ENCODE results near the gene MEAF6. TPM values are rescaled to one million over a fixed set of nuclear protein-coding genes. Genes with fewer than 3 reads are reported as not detected.

MEAF6 gene
- total RNA-seq, 1 experiment from 2014 or later = 72.0 TPM

DNA sequence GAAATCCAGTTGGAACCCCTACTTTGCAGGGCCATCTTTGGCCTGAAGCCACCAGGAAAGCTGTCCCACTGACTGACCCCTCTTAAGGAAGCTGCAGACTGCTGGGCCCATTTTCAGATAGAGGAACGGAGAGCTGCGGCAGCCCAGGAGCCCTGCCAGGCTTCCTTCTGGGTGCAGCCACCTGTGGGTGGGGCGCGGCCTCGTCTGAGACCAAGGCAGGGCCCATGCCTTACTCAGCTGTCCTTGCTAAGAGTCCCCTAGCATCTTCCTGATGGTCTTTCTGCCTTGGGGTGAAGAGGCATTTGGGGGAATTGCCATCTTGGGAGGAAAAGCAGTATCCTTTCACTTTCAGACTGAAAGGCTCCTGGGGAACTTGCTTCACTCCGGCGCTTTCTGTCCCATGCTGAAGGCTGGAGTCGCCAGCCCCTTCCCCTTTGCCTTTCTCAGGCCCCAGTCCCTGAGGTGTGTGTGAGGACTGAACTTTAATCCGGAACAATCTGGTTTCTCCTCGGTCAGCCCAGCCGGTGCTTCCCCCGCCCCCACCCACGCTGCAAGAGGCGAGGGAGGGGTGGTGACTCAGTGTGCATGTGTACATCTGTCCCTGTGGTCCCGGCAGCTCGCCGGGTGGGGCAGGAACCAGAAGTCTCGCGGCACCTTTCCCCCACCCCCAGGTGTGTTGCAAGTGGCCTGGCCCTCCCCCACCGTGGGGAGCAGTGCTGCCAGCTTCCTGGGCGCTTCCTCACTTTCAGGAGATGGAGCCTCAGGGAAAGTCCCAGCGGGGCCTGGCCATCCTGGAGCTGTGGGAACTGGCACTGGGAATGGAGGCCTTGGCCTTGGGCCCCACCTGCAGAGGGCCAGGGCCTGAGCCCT lies 35.1 kb downstream of the MEAF6 start:
- intact Hi-C loops (cut with micrococcal nuclease) = loop anchor here (5.0 to 10.0 kb wide), 4 partner anchors 55 to 325 kb away; partner anchors contain the start of genes C1orf122, CDCA8, GNL2 and YRDC
- TSS peak; percentile 56 for BruUV-seq (replicated peaks)
- Mint-ChIP-seq H3K27me3 (ENCODE audit: insufficient read depth, unreplicated experiment) (no peaks in the 10 kb centered on the region), H3K36me3 (ENCODE audit: insufficient read depth, unreplicated experiment) (peaks cover 95% of the 10 kb centered on the region), H3K4me1 (ENCODE audit: insufficient read depth, unreplicated experiment) (peaks cover 37% of the 10 kb centered on the region), H3K4me3 (ENCODE audit: unreplicated experiment) (peak overlapping the region; percentile 89), H3K27ac (ENCODE audit: low read depth, unreplicated experiment) (peak overlapping the region; percentile 93), H3K9me3 (ENCODE audit: unreplicated experiment) (no peaks in the 10 kb centered on the region)
- TF ChIP-seq, protein P1, sequence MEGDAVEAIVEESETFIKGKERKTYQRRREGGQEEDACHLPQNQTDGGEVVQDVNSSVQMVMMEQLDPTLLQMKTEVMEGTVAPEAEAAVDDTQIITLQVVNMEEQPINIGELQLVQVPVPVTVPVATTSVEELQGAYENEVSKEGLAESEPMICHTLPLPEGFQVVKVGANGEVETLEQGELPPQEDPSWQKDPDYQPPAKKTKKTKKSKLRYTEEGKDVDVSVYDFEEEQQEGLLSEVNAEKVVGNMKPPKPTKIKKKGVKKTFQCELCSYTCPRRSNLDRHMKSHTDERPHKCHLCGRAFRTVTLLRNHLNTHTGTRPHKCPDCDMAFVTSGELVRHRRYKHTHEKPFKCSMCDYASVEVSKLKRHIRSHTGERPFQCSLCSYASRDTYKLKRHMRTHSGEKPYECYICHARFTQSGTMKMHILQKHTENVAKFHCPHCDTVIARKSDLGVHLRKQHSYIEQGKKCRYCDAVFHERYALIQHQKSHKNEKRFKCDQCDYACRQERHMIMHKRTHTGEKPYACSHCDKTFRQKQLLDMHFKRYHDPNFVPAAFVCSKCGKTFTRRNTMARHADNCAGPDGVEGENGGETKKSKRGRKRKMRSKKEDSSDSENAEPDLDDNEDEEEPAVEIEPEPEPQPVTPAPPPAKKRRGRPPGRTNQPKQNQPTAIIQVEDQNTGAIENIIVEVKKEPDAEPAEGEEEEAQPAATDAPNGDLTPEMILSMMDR (IDR thresholded peaks at IDR 0.05; ENCODE audit: unreplicated experiment) = no peak
- peak; percentile 99 for DNase-seq (ENCODE audit: unreplicated experiment)
- ChIA-PET CTCF (interaction anchor here (0.6 to 10.4 kb wide), 11 partner anchors 9 to 904 kb away, joined by 3 to 144 read pairs (median 5); partner anchors contain the start of gene MEAF6), POLR2A (interaction anchor here (0.6 to 10.2 kb wide), 23 partner anchors 7 to 1015 kb away, joined by 3 to 159 read pairs (median 5); partner anchors contain the start of genes C1orf122, CDCA8, GNL2 and MEAF6)

DNA sequence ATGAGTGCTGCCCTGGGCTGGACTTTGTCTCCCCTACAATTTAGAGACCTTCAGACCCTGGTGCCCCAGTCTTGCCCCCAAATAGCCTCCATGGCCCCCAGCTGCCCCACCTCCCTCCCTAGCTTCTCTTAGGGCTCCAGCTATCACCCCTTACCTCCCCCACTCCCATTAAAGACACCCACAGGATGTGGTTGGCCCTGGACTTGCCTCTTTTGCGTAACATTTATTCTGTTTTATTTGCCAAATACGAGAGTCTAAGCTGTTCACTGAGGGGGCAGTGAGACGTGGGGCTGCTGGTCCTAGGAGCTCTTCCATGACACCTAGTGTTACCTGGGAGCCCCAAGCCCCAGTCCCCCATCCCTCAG lies 35.7 kb downstream of the MEAF6 start:
- Mint-ChIP-seq H3K4me3 (ENCODE audit: unreplicated experiment) (peak overlapping the region; percentile 89), H3K9me3 (ENCODE audit: unreplicated experiment) (no peaks in the 10 kb centered on the region), H3K36me3 (ENCODE audit: insufficient read depth, unreplicated experiment) (peaks cover 89% of the 10 kb centered on the region), H3K4me1 (ENCODE audit: insufficient read depth, unreplicated experiment) (peaks cover 32% of the 10 kb centered on the region), H3K27me3 (ENCODE audit: insufficient read depth, unreplicated experiment) (no peaks in the 10 kb centered on the region), H3K27ac (ENCODE audit: low read depth, unreplicated experiment) (peak overlapping the region; percentile 93)
- intact Hi-C loops (cut with micrococcal nuclease) = loop anchor here (5.0 to 10.0 kb wide), 4 partner anchors 56 to 326 kb away; partner anchors contain the start of genes C1orf122, CDCA8, GNL2 and YRDC
- DNase-seq (ENCODE audit: unreplicated experiment) = peak; percentile 78
- BruUV-seq (replicated peaks) = no TSS peak
- CTCF ChIA-PET = interaction anchor here (0.5 to 10.4 kb wide), 16 partner anchors 9 to 1757 kb away, joined by 3 to 144 read pairs (median 4); partner anchors contain the start of gene MEAF6
- POLR2A ChIA-PET = interaction anchor here (0.8 to 10.2 kb wide), 19 partner anchors 7 to 1015 kb away, joined by 3 to 159 read pairs (median 6); partner anchors contain the start of genes C1orf122, CDCA8, MEAF6 and MRPS15
- TF ChIP-seq, protein P1 (IDR thresholded peaks at IDR 0.05; ENCODE audit: unreplicated experiment) = no peak

DNA sequence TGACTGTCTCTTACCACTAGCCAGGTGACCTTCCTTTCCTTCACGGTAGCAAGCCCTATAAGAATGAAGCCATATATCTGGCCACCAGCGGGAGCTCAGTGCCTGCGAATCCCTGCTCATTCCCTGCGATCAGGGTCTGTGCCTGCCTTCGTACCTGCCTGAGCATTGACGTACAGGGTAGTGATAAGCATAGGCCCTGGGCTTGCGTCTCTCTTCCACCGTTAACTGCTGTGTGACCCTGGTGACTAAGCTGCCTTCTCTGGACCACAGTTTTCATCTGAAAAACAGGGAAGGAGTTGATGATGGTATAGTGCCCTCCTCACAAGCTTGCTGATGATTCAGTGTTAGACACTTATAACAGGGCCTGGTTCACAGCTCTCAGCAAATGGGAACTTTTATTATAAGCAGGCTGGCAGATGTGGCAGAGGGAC lies 36.1 kb downstream of the MEAF6 start:
- peak; percentile 66 for DNase-seq (ENCODE audit: unreplicated experiment)
- Mint-ChIP-seq H3K4me1 (ENCODE audit: insufficient read depth, unreplicated experiment) (peaks cover 37% of the 10 kb centered on the region), H3K27me3 (ENCODE audit: insufficient read depth, unreplicated experiment) (no peaks in the 10 kb centered on the region), H3K36me3 (ENCODE audit: insufficient read depth, unreplicated experiment) (peaks cover 85% of the 10 kb centered on the region), H3K9me3 (ENCODE audit: unreplicated experiment) (no peaks in the 10 kb centered on the region), H3K27ac (ENCODE audit: low read depth, unreplicated experiment) (peak overlapping the region; percentile 93), H3K4me3 (ENCODE audit: unreplicated experiment) (peak overlapping the region; percentile 89)
- ChIA-PET POLR2A (interaction anchor here (0.6 to 10.2 kb wide), 16 partner anchors 7 to 1069 kb away, joined by 3 to 159 read pairs (median 8); partner anchors contain the start of genes C1orf122, MEAF6, MRPS15 and MTF1), CTCF (interaction anchor here (0.5 to 10.4 kb wide), 17 partner anchors 10 to 1757 kb away, joined by 3 to 144 read pairs (median 4); partner anchors contain the start of gene MEAF6)
- BruUV-seq (replicated peaks) = no TSS peak
- TF ChIP-seq, protein P1 (IDR thresholded peaks at IDR 0.05; ENCODE audit: unreplicated experiment) = no peak
- intact Hi-C loops (cut with micrococcal nuclease) = loop anchor here (5.0 to 10.0 kb wide), 4 partner anchors 56 to 326 kb away; partner anchors contain the start of genes C1orf122, CDCA8, GNL2 and YRDC
